Psoas muscle (tissue), 8 donors: ENCODE data around the gene MYO5C. TPM values are rescaled to one million over a fixed set of nuclear protein-coding genes. Genes with fewer than 3 reads are reported as not detected.

Experiments used
- ATAC-seq, 4 donors: fragments of 200-7000 bp; cut with Tn5 transposase; one replicate each; pipeline ENCODE4 v1.9.1; 2020; ENCODE audit warnings: moderate library complexity in 3 of 4, mild to moderate bottlenecking in 2 of 4
- DNase-seq, 2 donors: peaks; one replicate each; pipeline ENCODE4 v3.0.0-alpha.2; 2020
- H3K27ac ChIP-seq: fragments of 200-600 bp; one replicate; pipeline ENCODE4 v1.8.0; 2022
- H3K27me3 ChIP-seq, 3 donors: fragments of 200-600 bp in 1 of 3; one replicate each; pipeline versions ENCODE4 v1.6.1 to v1.8.0; 2013 to 2022; ENCODE audit warnings: low read length in 2 of 3, mild to moderate bottlenecking in 2 of 3, moderate library complexity in 1 of 3; ENCODE audit not compliant: insufficient read depth in 3 of 3
- H3K36me3 ChIP-seq, 2 donors: fragments of 200-600 bp in 1 of 2; one replicate each; pipeline versions ENCODE4 v1.6.1 to v1.8.0; 2013 to 2022; ENCODE audit warnings: low read depth in 1 of 2, mild to moderate bottlenecking in 1 of 2, moderate library complexity in 1 of 2; ENCODE audit not compliant: insufficient read depth in 1 of 2
- H3K4me1 ChIP-seq: fragments of 200-600 bp; one replicate; pipeline ENCODE4 v1.8.0; 2022
- H3K4me3 ChIP-seq: fragments of 200-600 bp; one replicate; pipeline ENCODE4 v1.8.0; 2022; ENCODE audit warnings: mild to moderate bottlenecking
- H3K9me3 ChIP-seq: fragments of 200-600 bp; one replicate; pipeline ENCODE4 v1.8.0; 2022
- CTCF ChIP-seq: fragments of 200-600 bp; IDR thresholded peaks from one replicate; pipeline ENCODE4 v1.8.0; 2022; ENCODE audit warnings: antibody characterized with exemption
- WGBS, 3 donors: extraction: QIAGEN DNeasy Blood & Tissue Kit; methylation state at CpG; one replicate each; pipeline versions ENCODE4 v1.1.6 to v1.1.7; 2013; 5-methylcytosine and 5-hydroxymethylcytosine counted together
- intact Hi-C, 2 donors: fragments of 100-400 bp; cut with DNase I; formaldehyde crosslinking; loops; one replicate each; pipeline versions ENCODE4 v1.11.0 to v1.14.2; 2022
- polyA plus RNA-seq, 3 donors: library from polyadenylated mRNA; stranded (reverse); fragments of 200-250 nt; gene quantifications; one replicate each; pipeline ENCODE4 v1.2.3, GENCODE V29; 2013
- total RNA-seq, 4 donors: library from RNA; stranded (reverse); fragmentation: NEBNext Ultra II Directional in 2 of 4; extraction: Animal tissue kit (Norgen Biotek cat#: 25700) in 2 of 4; gene quantifications; one replicate each; pipeline versions ENCODE4 v1.2.1 to v1.2.4, GENCODE V29; 2021 to 2023
- donor health status: healthy with polysubstance abuse.
- donor health status: DM: no; HTN: no; CAD: no; lungs with moderate emphysema.
- donor health status: Bipolar disorder and iron deficiency.
- donor health status: healthy.
- donor health status: DM: yes; HTN: yes; CAD: no.
- donor health status: DM: no; HTN: no; CAD: no.
- donor health status: DM: no; HTN: no; CAD: no.
- donor health status: DM: yes; HTN: yes; CAD: no.

The MYO5C gene
- total and polyA plus RNA-seq, 7 donors = 0.53 to 3.0 (median 1.2) TPM

- TF ChIP-seq CTCF = no peak
- H3K4me3 ChIP-seq = no peak overlapping the region
- intact Hi-C loops = no loop called here
- H3K9me3 ChIP-seq = no peaks in the 10 kb centered on the region
- H3K27ac ChIP-seq = no peak overlapping the region
- no peak for DNase-seq
- H3K4me1 ChIP-seq = no peaks in the 10 kb centered on the region
- H3K36me3 ChIP-seq = no peaks in the 10 kb centered on the region
- 71 to 81% (median 78%) methylated on average over 1 of the region's 1 CpG for WGBS, 3 donors
- ATAC-seq = no peak
- H3K27me3 ChIP-seq = no peaks in the 10 kb centered on the region
These were observed 88.4 kb downstream of the MYO5C start for GRCh38 chr15:52207191-52207590.

GRCh38 chr15:52206446-52206845 lies 89.2 kb downstream of the MYO5C start:
- WGBS, 3 donors = 25 to 40% (median 34%) methylated on average over 2 of the region's 2 CpGs
- intact Hi-C loops = no loop called here
- no peak for TF ChIP-seq CTCF
- ATAC-seq (peak in 3 of 4 donors; percentile 37 to 80 (median 77)), DNase-seq (no peak)
- Histone ChIP-seq H3K27ac (no peak overlapping the region), H3K4me3 (no peak overlapping the region), H3K9me3 (no peaks in the 10 kb centered on the region), H3K36me3 (no peaks in the 10 kb centered on the region), H3K27me3 (no peaks in the 10 kb centered on the region), H3K4me1 (no peaks in the 10 kb centered on the region)

GRCh38 chr15:52204657-52205056 lies 90.9 kb downstream of the MYO5C start:
- no peak for DNase-seq
- intact Hi-C loops = no loop called here
- Histone ChIP-seq H3K36me3 (no peaks in the 10 kb centered on the region), H3K27ac (no peak overlapping the region), H3K27me3 (no peaks in the 10 kb centered on the region), H3K9me3 (no peaks in the 10 kb centered on the region), H3K4me3 (no peak overlapping the region), H3K4me1 (no peaks in the 10 kb centered on the region)
- no peak for ATAC-seq
- TF ChIP-seq CTCF = no peak
- 96 to 98% (median 97%) methylated on average over 20 of the region's 20 CpGs for WGBS, 3 donors

GRCh38 chr15:52200831-52201365 lies 94.7 kb downstream of the MYO5C start:
- intact Hi-C loops = no loop called here
- WGBS, 3 donors = 84 to 88% (median 86%) methylated on average over 1 of the region's 1 CpG
- Histone ChIP-seq H3K27ac (no peak overlapping the region), H3K27me3 (no peaks in the 10 kb centered on the region), H3K4me3 (no peak overlapping the region), H3K36me3 (no peaks in the 10 kb centered on the region), H3K4me1 (no peaks in the 10 kb centered on the region), H3K9me3 (no peaks in the 10 kb centered on the region)
- no peak for ATAC-seq
- TF ChIP-seq CTCF = no peak
- no peak for DNase-seq

- DNase-seq (no peak), ATAC-seq (no peak)
- TF ChIP-seq CTCF = no peak
- Histone ChIP-seq H3K27me3 (no peaks in the 10 kb centered on the region), H3K27ac (no peak overlapping the region), H3K4me1 (no peaks in the 10 kb centered on the region), H3K36me3 (no peaks in the 10 kb centered on the region), H3K4me3 (no peak overlapping the region), H3K9me3 (no peaks in the 10 kb centered on the region)
- intact Hi-C loops = no loop called here
- WGBS, 3 donors = 34 to 44% (median 36%) methylated on average over 2 of the region's 2 CpGs
These were observed 96.3 kb downstream of the MYO5C start for GRCh38 chr15:52199271-52199670.
